Cortex of kidney (tissue), 1 donor: ENCODE measurements around the gene MBP.

ENCODE experiments used
- DNase-seq: peaks from one replicate; lab custom pipeline; 2025; lab: John Stamatoyannopoulos, UW

MBP gene

GRCh38 chr18:77047803-77048419 lies 84.7 kb downstream of the MBP start:
- no peak for DNase-seq

- no peak for DNase-seq
Measured at GRCh38 chr18:77046994-77047393, 85.6 kb downstream of the MBP start.

- DNase-seq = no peak
Measured at GRCh38 chr18:77046409-77046808, 86.2 kb downstream of the MBP start.

DNA sequence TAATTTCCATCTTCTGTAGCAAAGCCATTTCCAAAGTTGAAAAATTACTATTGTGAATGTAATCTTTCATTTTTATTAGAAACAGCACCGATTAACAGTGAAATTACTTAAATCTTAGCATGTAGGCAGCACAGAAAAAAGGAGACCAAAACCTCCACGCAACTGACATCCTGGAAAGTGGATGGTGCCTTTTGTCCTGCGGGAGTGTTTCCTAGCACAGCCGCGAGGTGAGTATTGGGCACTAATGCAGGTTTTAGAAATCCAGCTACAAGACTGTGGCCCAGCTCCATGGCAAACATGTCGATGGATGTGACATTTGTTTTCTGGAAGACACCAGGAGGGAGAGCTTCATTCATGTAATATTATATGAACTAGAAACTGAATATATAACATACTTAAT lies 86.9 kb downstream of the MBP start:
- no peak for DNase-seq

- DNase-seq = no peak
Measured at GRCh38 chr18:77044866-77045664, 87.5 kb downstream of the MBP start.

DNA sequence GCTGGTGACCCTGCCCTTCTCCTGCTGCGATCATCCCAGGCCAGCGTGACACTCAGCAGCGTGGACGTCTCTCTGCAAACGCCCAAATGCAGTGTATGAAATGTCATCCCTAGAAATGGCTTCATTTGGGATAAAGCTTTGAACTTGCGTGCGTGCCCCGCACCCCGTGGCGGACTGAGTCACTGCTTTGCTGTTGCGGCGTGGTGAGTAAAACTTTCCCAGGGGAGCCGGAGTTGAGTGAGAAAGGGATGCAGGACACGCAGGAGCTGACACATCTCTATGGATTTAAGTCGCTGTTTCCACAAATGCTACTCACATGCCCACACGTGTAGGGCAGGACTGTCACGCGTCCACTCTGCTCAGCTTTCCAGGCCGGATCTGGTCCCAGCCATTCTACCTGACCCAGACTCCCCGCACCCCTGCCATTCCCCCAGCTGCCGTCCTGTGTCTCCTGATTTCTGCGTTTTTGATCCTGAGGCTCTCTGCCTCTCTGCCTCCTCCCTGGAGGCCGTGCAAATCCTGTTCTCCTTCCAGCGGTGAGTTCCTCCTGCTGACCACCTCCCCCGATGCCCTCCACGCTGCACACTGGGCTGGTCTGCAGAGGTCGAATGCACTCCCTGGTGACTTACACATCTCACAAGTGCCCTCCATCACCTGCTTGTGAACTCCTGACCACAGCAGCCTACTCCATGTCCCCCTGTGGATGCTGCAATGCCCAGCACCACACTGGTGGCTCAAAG lies 88.9 kb downstream of the MBP start:
- no peak for DNase-seq

- no peak for DNase-seq
Measured at GRCh38 chr18:77042583-77042982, 90.0 kb downstream of the MBP start.

GRCh38 chr18:77039196-77040130 lies 93.1 kb downstream of the MBP start:
- no peak for DNase-seq

DNA sequence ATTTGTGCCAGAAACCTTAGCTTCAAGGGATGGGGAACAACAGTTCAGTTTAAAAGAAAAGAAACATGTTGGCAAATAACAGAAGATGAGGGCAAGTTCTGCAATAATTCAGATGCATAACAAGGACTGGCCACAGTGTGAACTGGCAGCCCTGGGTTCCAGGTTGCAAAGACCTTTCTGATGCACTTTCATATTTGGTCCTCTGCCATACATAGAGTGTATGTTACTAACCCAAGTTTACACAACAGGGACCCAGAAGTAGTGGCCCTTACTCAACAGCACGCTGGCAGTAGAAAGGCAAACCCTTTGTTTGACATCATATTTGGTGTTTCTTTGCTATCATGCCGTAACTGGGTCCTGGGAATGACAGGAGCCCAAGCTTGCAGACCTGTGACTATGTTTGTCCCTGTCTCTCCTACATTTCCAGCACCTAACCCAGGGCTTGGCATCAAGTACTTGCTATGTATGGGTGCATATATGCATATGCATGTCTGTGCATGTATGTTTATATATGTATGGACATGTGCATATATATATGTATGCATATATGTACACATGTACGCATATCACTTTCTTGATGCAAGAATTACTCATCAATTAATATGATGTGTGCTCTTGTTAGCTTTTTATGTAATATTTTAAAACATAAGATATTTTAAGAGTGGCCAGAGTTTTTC lies 94.3 kb downstream of the MBP start:
- DNase-seq = no peak

- no peak for DNase-seq
Measured at GRCh38 chr18:77037567-77037966, 95.0 kb downstream of the MBP start.

DNA sequence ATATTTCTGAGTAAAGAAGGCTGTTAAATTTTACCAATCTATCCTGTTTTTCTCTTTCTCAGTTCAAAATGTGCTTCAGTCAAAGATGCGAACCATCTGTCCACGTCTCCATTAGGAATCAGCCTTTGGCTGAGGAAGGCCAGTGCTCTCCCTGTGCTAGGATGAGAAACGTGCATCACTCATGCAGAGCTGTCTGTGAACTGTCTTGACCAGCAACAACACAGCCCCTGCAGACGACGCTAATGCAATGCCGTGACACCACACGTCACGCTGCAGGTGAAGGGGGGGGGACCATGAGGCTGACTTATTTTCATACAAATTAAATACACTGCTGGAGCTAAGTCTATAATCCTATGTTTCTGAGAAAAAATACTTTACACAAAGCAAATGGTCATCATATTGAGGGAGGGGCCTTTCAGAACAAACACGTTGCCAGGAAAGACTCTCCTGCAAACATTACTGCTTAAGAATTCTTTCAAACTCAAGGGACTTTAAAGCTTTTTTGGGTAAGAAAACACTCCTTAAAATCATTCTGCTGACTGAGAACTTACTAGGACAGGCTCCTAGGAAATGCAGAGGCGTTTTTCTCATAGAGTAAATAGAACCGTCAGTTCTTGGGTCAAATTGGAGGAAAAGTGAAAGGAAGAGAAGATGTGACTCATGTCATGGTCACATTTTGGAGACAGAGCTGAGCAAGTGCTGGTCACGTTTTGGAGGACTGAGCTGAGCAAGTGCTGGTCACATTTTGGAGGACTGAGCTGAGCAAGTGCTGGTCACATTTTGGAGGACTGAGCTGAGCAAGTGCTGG lies 97.0 kb downstream of the MBP start:
- no peak for DNase-seq

DNA sequence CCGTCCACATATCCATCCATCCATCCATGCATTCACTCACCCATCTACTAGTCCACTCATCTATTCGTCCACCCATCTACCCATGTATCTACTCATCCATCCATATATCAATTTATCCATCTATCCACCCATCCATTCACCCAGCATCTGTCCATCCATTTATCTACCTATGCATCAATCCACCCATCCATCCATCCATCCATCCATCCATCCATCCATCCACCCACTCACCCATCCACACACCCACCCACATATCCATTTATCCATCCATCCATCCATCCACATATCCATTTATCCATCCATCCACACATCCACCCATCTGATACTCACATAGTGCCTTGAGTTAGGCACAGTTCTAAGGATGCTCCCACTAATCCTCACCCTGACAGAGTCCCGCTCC lies 99.0 kb downstream of the MBP start:
- DNase-seq = no peak

- DNase-seq = no peak
Measured at GRCh38 chr18:77032181-77032701, 100.3 kb downstream of the MBP start.

- DNase-seq = no peak
Measured at GRCh38 chr18:77031662-77032061, 100.9 kb downstream of the MBP start.

GRCh38 chr18:77030201-77030600 lies 102.4 kb downstream of the MBP start:
- DNase-seq = no peak

DNA sequence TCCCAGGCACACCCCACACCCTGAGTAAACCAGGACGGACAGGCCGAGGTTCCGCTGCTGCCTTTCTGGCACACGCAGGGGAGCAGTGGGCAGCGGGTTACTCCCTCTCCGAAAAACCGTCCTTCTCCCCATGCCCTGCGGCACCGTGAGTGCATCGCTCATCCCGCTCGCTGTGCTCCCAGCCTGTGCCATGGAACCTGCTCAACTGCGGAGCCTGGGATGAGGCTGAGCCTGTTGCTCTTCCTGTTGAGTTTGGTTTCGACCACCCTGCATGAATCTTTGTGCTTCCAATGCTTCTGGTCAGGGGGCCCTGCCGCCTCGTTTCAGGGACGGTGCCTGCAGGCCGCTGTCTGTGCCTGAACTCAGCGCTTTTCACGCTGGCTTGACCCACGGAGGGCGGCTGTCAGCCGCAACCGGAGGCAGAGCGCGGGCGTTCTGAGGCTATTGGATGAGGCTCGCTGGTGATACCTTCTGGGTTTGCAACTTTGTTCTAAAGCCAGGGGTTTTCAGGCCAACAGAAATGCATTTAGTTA lies 106.7 kb downstream of the MBP start:
- DNase-seq = no peak

- DNase-seq = no peak
Measured at GRCh38 chr18:77025123-77025522, 107.5 kb downstream of the MBP start.

DNA sequence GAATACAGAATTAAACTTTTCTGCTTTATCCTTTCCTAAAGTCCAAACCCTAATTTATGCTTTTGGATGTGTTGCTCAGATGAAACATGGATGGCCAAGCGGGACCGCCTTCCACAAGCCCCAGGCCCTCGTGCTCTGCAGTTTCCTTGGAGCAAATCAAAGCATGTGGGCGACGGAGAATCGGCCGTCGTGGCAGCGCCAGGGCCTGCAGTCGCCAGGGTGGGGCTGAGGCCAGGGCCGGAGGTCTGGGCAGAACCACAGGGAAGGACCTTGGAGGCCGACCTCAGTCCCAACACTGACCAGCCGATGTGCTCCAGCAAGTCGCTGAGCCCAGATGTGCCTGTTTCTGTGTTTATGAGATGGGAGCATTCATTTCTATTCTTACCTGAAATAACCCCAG lies 108.1 kb downstream of the MBP start:
- DNase-seq = no peak

GRCh38 chr18:77023102-77023782 lies 109.3 kb downstream of the MBP start:
- DNase-seq = no peak
